A673 (cell line): ENCODE data around the gene STRBP.

Source experiments
- CTCF ChIP-seq: fragments of 300-800, 200-600 bp; sonication (generic); conservative IDR thresholded peaks from 2 replicates; pipeline ENCODE4 v1.5.1; 2017; ENCODE audit warnings: low read depth, mild to moderate bottlenecking, antibody characterized with exemption, low read length, moderate library complexity, mixed read lengths
- EZH2 ChIP-seq: fragments of 200-600 bp; sonication (generic); IDR thresholded peaks from 2 replicates; pipeline ENCODE4 v1.6.1; 2017; ENCODE audit warnings: borderline replicate concordance, low read depth, mild to moderate bottlenecking, mixed read lengths, antibody characterized with exemption, low read length; ENCODE audit not compliant: poor library complexity, severe bottlenecking

GRCh38 chr9:123305879-123306278 is 37.5 kb upstream of the STRBP start:
- TF ChIP-seq CTCF (no peak), EZH2 (no peak)
